AG04450 (cell line): ENCODE data around the gene SORCS2. TPM values are rescaled to one million over a fixed set of nuclear protein-coding genes. Genes with fewer than 3 reads are reported as not detected.

Source experiments
- CTCF ChIA-PET: fragments of 300-600, 350-600 bp; formaldehyde crosslinking; extraction: SDS; loops from one replicate; lab custom pipeline; 2022; ENCODE audit warnings: antibody characterized with exemption, inconsistent platforms; lab: Charles Lee
- POLR2A ChIA-PET: fragments of 350-600 bp; formaldehyde crosslinking; extraction: SDS; loops from one replicate; lab custom pipeline; 2021; ENCODE audit warnings: antibody characterized with exemption, inconsistent platforms; lab: Yijun Ruan, JAX
- DNase-seq: peaks from one replicate; pipeline ENCODE4 v3.0.0-alpha.2; 2011; ENCODE audit warnings: low read depth, low spot score
- H3K27ac ChIP-seq: one replicate; pipeline ENCODE4 v1.5.1; 2012; ENCODE audit warnings: low read depth, low read length, control low read depth
- H3K27me3 ChIP-seq: one replicate; pipeline ENCODE4 v1.6.0; 2012; ENCODE audit warnings: low read length; ENCODE audit not compliant: control insufficient read depth, insufficient read depth
- H3K4me3 ChIP-seq: 2 replicates; pipeline ENCODE4 v1.5.1; 2011; ENCODE audit warnings: mild to moderate bottlenecking, low read depth, low read length, control low read depth
- H3K9me3 ChIP-seq: 2 replicates; pipeline ENCODE4 v1.5.1; 2012; ENCODE audit warnings: low read length; ENCODE audit not compliant: control insufficient read depth, insufficient read depth
- polyA plus RNA-seq: library from polyadenylated mRNA; depleted of rRNA; stranded (reverse); fragments of >200 nt; gene quantifications from 2 replicates; pipeline ENCODE4 v1.2.3, GENCODE V29; 2011
- TF ChIP-seq, protein P1 (sequence below): IDR thresholded peaks from 2 replicates; pipeline ENCODE4 v1.5.1; 2011; ENCODE audit warnings: low read depth, low read length, control low read depth, inconsistent platforms

Gene SORCS2
- polyA plus RNA-seq, 1 experiment = 0.29 TPM

DNA sequence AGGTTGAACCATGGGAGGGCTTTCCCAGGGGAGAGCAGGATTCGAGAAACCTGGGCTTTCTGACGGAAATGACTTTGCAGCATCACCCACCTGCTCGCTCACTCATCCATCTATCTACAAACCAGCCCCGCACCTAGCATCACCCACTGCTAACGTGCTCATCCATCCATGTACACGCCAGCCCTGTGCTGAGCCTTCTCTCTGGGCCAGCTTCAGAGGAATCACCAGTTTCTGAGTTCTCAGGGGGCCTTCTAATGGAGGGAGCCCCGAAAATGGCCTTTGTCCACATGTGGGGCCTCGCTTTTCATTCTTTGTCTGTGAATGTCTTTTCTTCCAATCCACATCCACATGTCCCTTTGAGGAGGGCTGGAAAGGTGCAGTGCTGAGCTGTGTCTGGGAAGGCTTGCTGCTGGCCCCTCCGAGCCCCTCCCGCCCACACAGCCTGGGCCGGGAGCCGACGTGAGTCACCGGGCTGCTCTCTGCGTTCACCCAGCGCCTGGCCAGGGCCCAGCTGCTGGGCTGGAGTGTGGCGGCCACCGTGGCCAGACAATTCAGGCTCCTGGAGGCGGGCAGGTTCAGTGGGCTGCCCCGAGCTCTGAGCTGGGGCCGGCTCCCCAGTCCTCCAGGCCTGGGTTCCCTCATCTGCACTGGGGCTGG is 14.7 kb downstream of the SORCS2 start:
- ChIA-PET CTCF (interaction anchor here (0.6 to 1.6 kb wide), 4 partner anchors 11 to 1209 kb away, joined by 3 to 11 read pairs (median 6); no protein-coding TSS in a partner anchor), POLR2A (interaction anchor here (1.2 to 1.5 kb wide), 2 partner anchors 9 to 12 kb away, joined by 4 to 5 read pairs; no protein-coding TSS in a partner anchor)

DNA sequence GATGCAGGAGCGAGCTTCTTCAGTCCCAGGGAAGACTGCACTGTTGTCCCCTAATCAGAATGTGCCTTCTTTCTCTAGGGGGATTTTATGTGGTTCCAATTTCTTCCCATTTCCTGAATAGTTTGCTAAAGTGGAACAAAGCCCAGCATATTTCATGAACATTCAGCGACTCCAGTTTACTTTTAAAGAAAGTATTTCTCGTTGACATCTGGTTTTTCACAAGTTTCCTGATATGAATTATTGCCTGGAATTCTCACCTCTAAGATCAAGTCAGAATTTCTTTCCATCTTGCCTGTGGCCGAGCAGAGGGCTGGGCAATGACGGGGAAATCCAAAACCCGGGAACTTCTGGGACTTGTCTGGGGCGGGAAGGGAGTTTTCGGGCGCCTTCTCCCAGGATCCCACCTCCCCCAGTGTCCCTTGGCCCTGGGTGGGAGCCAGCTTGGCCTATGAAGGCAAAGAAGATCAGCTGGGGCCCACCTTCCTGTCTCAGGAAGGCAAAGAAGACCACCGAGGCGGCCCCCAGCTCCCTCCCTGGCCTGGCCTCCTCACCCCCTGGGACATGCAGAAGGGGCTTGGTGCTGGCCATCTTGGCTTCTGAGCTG is 15.4 kb downstream of the SORCS2 start:
- POLR2A ChIA-PET = interaction anchor here (1.2 kb wide), 1 partner anchor 10 kb away, joined by 5 read pairs; no protein-coding TSS in a partner anchor
- TF ChIP-seq, protein P1, sequence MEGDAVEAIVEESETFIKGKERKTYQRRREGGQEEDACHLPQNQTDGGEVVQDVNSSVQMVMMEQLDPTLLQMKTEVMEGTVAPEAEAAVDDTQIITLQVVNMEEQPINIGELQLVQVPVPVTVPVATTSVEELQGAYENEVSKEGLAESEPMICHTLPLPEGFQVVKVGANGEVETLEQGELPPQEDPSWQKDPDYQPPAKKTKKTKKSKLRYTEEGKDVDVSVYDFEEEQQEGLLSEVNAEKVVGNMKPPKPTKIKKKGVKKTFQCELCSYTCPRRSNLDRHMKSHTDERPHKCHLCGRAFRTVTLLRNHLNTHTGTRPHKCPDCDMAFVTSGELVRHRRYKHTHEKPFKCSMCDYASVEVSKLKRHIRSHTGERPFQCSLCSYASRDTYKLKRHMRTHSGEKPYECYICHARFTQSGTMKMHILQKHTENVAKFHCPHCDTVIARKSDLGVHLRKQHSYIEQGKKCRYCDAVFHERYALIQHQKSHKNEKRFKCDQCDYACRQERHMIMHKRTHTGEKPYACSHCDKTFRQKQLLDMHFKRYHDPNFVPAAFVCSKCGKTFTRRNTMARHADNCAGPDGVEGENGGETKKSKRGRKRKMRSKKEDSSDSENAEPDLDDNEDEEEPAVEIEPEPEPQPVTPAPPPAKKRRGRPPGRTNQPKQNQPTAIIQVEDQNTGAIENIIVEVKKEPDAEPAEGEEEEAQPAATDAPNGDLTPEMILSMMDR = no peak
- no peaks in the 10 kb centered on the region; the same call in 1 of the 2 replicates for H3K9me3 ChIP-seq
- no peak overlapping the region for H3K4me3 ChIP-seq
- no peak for DNase-seq
- no peaks in the 10 kb centered on the region for H3K27me3 ChIP-seq
- peak overlapping the region; percentile 91 for H3K27ac ChIP-seq
- CTCF ChIA-PET = interaction anchor here (0.6 to 1.6 kb wide), 2 partner anchors 13 to 1209 kb away, joined by 3 to 8 read pairs; no protein-coding TSS in a partner anchor

More for the DNA sequence above, 14.7 kb downstream of the SORCS2 start:
- H3K27me3 ChIP-seq = no peaks in the 10 kb centered on the region
- TF ChIP-seq, protein P1 = no peak
- peak; percentile 58 for DNase-seq
- no peaks in the 10 kb centered on the region; the same call in 1 of the 2 replicates for H3K9me3 ChIP-seq
- 0 out of 2 replicates have a peak overlapping the region, but pooled peaks have one; percentile 7 for H3K4me3 ChIP-seq
- peak overlapping the region; percentile 91 for H3K27ac ChIP-seq

- no peak overlapping the region for H3K27ac ChIP-seq
- no peak overlapping the region for H3K4me3 ChIP-seq
- DNase-seq = no peak
- POLR2A ChIA-PET = no interaction called here
- TF ChIP-seq, protein P1 = no peak
- peaks cover 8% of the 10 kb centered on the region for H3K9me3 ChIP-seq
- H3K27me3 ChIP-seq = no peaks in the 10 kb centered on the region
- CTCF ChIA-PET = interaction anchor here (1.6 kb wide), 1 partner anchor 14 kb away, joined by 8 read pairs; no protein-coding TSS in a partner anchor
Measured at GRCh38 chr4:7208509-7209451, 16.4 kb downstream of the SORCS2 start.

- DNase-seq = no peak
- no peaks in the 10 kb centered on the region for H3K27me3 ChIP-seq
- H3K9me3 ChIP-seq = peaks cover 17% of the 10 kb centered on the region
- H3K4me3 ChIP-seq = no peak overlapping the region
- no peak overlapping the region for H3K27ac ChIP-seq
- TF ChIP-seq, protein P1 = no peak
- ChIA-PET CTCF (interaction anchor here (0.7 kb wide), 1 partner anchor 18 kb away, joined by 3 read pairs; no protein-coding TSS in a partner anchor), POLR2A (no interaction called here)
Measured at GRCh38 chr4:7209699-7210098, 17.4 kb downstream of the SORCS2 start.
